PC-9 (cell line): ENCODE results near the gene VAMP4. TPM values are rescaled to one million over a fixed set of nuclear protein-coding genes. Genes with fewer than 3 reads are reported as not detected.

Experiments
- BruUV-seq: library from RNA; stranded (reverse); fragments of 400-500 nt; replicated peaks from 2 replicates; lab custom pipeline; 2021; lab: Mats Ljungman, UMichigan
- CTCF ChIA-PET: fragments of 300-600 bp; sonication (Branson Sonifier 250); formaldehyde crosslinking; loops from one replicate; lab custom pipeline; 2022; ENCODE audit warnings: antibody characterized with exemption; lab: Charles Lee
- POLR2A ChIA-PET: fragments of 300-600 bp; sonication (Branson Sonifier 250); formaldehyde crosslinking; loops from one replicate; lab custom pipeline; 2022; ENCODE audit warnings: antibody characterized with exemption; ENCODE audit not compliant: unreplicated experiment; lab: Charles Lee
- DNase-seq, 2 experiments: peaks; one replicate each; pipeline versions ENCODE4 v3.0.0 to v3.0.0-alpha.2; 2015 to 2022; ENCODE audit warnings: mixed read lengths in 1 of 2
- H2AFZ ChIP-seq: fragments of 200-600 bp; sonication (generic); 2 replicates; pipeline ENCODE4 v1.8.1; 2017; ENCODE audit warnings: antibody characterized with exemption
- H3F3A ChIP-seq: fragments of 200-600 bp; sonication (generic); 2 replicates; pipeline ENCODE4 v1.8.1; 2017; ENCODE audit warnings: antibody characterized with exemption, mild to moderate bottlenecking, low read depth; ENCODE audit not compliant: insufficient read depth
- H3K27ac ChIP-seq: fragments of 200-600 bp; sonication (generic); 2 replicates; pipeline ENCODE4 v1.6.1; 2016; ENCODE audit warnings: mixed run types
- H3K27me3 ChIP-seq: fragments of 200-600 bp; sonication (generic); 2 replicates; pipeline ENCODE4 v1.6.1; 2016; ENCODE audit warnings: low read depth, mixed run types; ENCODE audit not compliant: insufficient read depth
- H3K36me3 ChIP-seq: fragments of 200-600 bp; sonication (generic); 2 replicates; pipeline ENCODE4 v1.6.1; 2016; ENCODE audit warnings: low read depth, mixed run types
- H3K4me1 ChIP-seq: fragments of 200-600 bp; sonication (generic); replicated peaks from 2 replicates; pipeline ENCODE4 v1.6.1; 2016; ENCODE audit warnings: mixed run types; ENCODE audit not compliant: insufficient read depth
- H3K4me2 ChIP-seq: fragments of 200-600 bp; sonication (generic); 2 replicates; pipeline ENCODE4 v1.6.1; 2017; ENCODE audit warnings: mixed run types
- H3K4me3 ChIP-seq: fragments of 200-600 bp; sonication (generic); 2 replicates; pipeline ENCODE4 v1.6.1; 2016; ENCODE audit warnings: mixed run types
- H3K79me2 ChIP-seq: fragments of 200-600 bp; sonication (generic); 2 replicates; pipeline ENCODE4 v1.6.1; 2017; ENCODE audit warnings: low read depth, mixed run types
- H3K9me2 ChIP-seq: fragments of 200-600 bp; sonication (generic); 2 replicates; pipeline ENCODE4 v1.8.1; 2017; ENCODE audit warnings: mild to moderate bottlenecking; ENCODE audit not compliant: insufficient read depth
- H3K9me3 ChIP-seq: fragments of 200-600 bp; sonication (generic); 2 replicates; pipeline ENCODE4 v1.8.1; 2016; ENCODE audit warnings: low read depth; ENCODE audit not compliant: insufficient read depth
- H4K20me1 ChIP-seq: fragments of 200-600 bp; sonication (generic); 2 replicates; pipeline ENCODE4 v1.8.1; 2017; ENCODE audit not compliant: insufficient read depth
- EZH2 ChIP-seq: fragments of 200-600 bp; sonication (generic); IDR thresholded peaks from 2 replicates; pipeline ENCODE4 v1.8.0; 2017; ENCODE audit warnings: antibody characterized with exemption, low read depth
- intact Hi-C: fragments of 100-400 bp; cut with micrococcal nuclease; formaldehyde crosslinking; loops from one replicate; pipeline ENCODE4 v1.10.0; 2022; ENCODE audit not compliant: unreplicated experiment
- total RNA-seq: library from RNA; stranded (reverse); gene quantifications from 2 replicates; pipeline ENCODE4 v1.2.3, GENCODE V29; 2021
- TF ChIP-seq, protein P1 (sequence below): fragments of 200-600 bp; sonication (generic); conservative IDR thresholded peaks from 2 replicates; pipeline ENCODE4 v1.6.1; 2017; ENCODE audit warnings: mixed run types, antibody characterized with exemption, mild to moderate bottlenecking, moderate library complexity

VAMP4 gene
- total RNA-seq, 1 experiment from 2014 or later = 9.8 TPM

- Histone ChIP-seq H3K4me2 (no peak overlapping the region), H3F3A (no peaks in the 10 kb centered on the region), H3K9me2 (no peaks in the 10 kb centered on the region), H2AFZ (no peak overlapping the region), H3K27me3 (no peaks in the 10 kb centered on the region), H3K4me1 (no peaks in the 10 kb centered on the region), H3K27ac (no peak overlapping the region), H3K4me3 (no peak overlapping the region), H3K79me2 (no peaks in the 10 kb centered on the region), H3K36me3 (no peaks in the 10 kb centered on the region), H3K9me3 (no peaks in the 10 kb centered on the region), H4K20me1 (no peaks in the 10 kb centered on the region)
- ChIA-PET CTCF (no interaction called here), POLR2A (no interaction called here)
- intact Hi-C loops = no loop called here
- DNase-seq = no peak
- TF ChIP-seq, protein P1, sequence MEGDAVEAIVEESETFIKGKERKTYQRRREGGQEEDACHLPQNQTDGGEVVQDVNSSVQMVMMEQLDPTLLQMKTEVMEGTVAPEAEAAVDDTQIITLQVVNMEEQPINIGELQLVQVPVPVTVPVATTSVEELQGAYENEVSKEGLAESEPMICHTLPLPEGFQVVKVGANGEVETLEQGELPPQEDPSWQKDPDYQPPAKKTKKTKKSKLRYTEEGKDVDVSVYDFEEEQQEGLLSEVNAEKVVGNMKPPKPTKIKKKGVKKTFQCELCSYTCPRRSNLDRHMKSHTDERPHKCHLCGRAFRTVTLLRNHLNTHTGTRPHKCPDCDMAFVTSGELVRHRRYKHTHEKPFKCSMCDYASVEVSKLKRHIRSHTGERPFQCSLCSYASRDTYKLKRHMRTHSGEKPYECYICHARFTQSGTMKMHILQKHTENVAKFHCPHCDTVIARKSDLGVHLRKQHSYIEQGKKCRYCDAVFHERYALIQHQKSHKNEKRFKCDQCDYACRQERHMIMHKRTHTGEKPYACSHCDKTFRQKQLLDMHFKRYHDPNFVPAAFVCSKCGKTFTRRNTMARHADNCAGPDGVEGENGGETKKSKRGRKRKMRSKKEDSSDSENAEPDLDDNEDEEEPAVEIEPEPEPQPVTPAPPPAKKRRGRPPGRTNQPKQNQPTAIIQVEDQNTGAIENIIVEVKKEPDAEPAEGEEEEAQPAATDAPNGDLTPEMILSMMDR = no peak
- no peak for TF ChIP-seq EZH2
- no TSS peak for BruUV-seq
These were observed 27.3 kb upstream of the VAMP4 start for GRCh38 chr1:171769171-171769570.

- intact Hi-C loops = no loop called here
- ChIA-PET POLR2A (no interaction called here), CTCF (no interaction called here)
- H2AFZ ChIP-seq = no peak overlapping the region
- no peaks in the 10 kb centered on the region for H4K20me1 ChIP-seq
- no peaks in the 10 kb centered on the region for H3K79me2 ChIP-seq
- no peaks in the 10 kb centered on the region for H3F3A ChIP-seq
- TF ChIP-seq, protein P1 = no peak
- TF ChIP-seq EZH2 = no peak
- no TSS peak for BruUV-seq
- no peak for DNase-seq
- no peak overlapping the region for H3K4me3 ChIP-seq
- no peaks in the 10 kb centered on the region for H3K27me3 ChIP-seq
- no peaks in the 10 kb centered on the region for H3K9me3 ChIP-seq
- no peaks in the 10 kb centered on the region for H3K4me1 ChIP-seq
- H3K4me2 ChIP-seq = no peak overlapping the region
- H3K27ac ChIP-seq = no peak overlapping the region
- H3K9me2 ChIP-seq = no peaks in the 10 kb centered on the region
- H3K36me3 ChIP-seq = no peaks in the 10 kb centered on the region
These were observed 21.9 kb upstream of the VAMP4 start for GRCh38 chr1:171763764-171764163.

DNA sequence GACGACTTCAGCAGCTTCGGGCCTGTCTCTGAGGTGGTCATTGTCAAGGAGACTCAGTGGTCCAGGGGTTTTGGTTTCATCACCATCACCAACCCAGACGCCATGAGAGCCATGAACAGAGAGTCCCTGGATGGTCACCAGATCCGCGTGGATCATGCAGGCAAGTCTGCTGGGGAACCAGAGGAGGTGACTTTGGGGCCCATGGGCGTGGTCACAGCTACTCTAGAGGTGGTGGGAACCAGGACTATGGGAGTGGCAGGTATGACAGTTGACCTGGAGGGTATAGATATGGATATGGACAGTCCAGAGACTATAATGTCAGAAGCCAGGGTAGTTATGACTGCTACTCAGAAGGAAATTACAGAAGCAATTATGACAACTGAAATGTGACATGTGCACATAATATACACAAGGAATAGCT, 20.3 kb upstream of the VAMP4 start:
- no peaks in the 10 kb centered on the region for H3K27me3 ChIP-seq
- TF ChIP-seq, protein P1 = no peak
- TF ChIP-seq EZH2 = no peak
- no peak for DNase-seq
- no peak overlapping the region for H3K4me3 ChIP-seq
- H3K27ac ChIP-seq = no peak overlapping the region
- no peaks in the 10 kb centered on the region for H3F3A ChIP-seq
- intact Hi-C loops = no loop called here
- POLR2A ChIA-PET = no interaction called here
- BruUV-seq = no TSS peak
- no peak overlapping the region for H2AFZ ChIP-seq
- H4K20me1 ChIP-seq = no peaks in the 10 kb centered on the region
- no peaks in the 10 kb centered on the region for H3K4me1 ChIP-seq
- no peaks in the 10 kb centered on the region for H3K9me3 ChIP-seq
- CTCF ChIA-PET = no interaction called here
- no peaks in the 10 kb centered on the region for H3K9me2 ChIP-seq
- H3K4me2 ChIP-seq = no peak overlapping the region
- no peaks in the 10 kb centered on the region for H3K36me3 ChIP-seq
- H3K79me2 ChIP-seq = no peaks in the 10 kb centered on the region
